ENCODE results near the gene SERPINI1.

SERPINI1 gene

GRCh38 chr3:167854846-167855245, 119.3 kb downstream of the SERPINI1 start:
- DNase-seq = no peak

GRCh38 chr3:167855306-167855705, 119.8 kb downstream of the SERPINI1 start:
- DNase-seq = no peak

GRCh38 chr3:167858865-167859264, 123.3 kb downstream of the SERPINI1 start:
- DNase-seq = no peak

- DNase-seq = no peak
Observed at GRCh38 chr3:167859610-167860009, 124.1 kb downstream of the SERPINI1 start.

GRCh38 chr3:167861649-167862048, 126.1 kb downstream of the SERPINI1 start:
- no peak for DNase-seq

GRCh38 chr3:167862104-167862730, 126.7 kb downstream of the SERPINI1 start:
- DNase-seq = no peak

- DNase-seq = no peak
Observed at GRCh38 chr3:167863811-167864551, 128.5 kb downstream of the SERPINI1 start.

- DNase-seq = no peak
Observed at GRCh38 chr3:167864552-167864874, 129.0 kb downstream of the SERPINI1 start.

- DNase-seq = no peak
Observed at GRCh38 chr3:167866331-167866730, 130.8 kb downstream of the SERPINI1 start.

- no peak for DNase-seq
Observed at GRCh38 chr3:167867981-167868380, 132.5 kb downstream of the SERPINI1 start.

- no peak for DNase-seq
Observed at GRCh38 chr3:167870181-167870580, 134.7 kb downstream of the SERPINI1 start.

- DNase-seq = no peak
Observed at GRCh38 chr3:167870759-167871158, 135.2 kb downstream of the SERPINI1 start.

- DNase-seq = no peak
Observed at GRCh38 chr3:167872032-167872431, 136.5 kb downstream of the SERPINI1 start.

- peak in 1 of 2 experiments; percentile 4 for DNase-seq
Observed at GRCh38 chr3:167872941-167873340, 137.4 kb downstream of the SERPINI1 start.

GRCh38 chr3:167874671-167875372, 139.3 kb downstream of the SERPINI1 start:
- no peak for DNase-seq
